SKM-1 (cell line): ENCODE data around the gene IFT22.
"Not testable (repeated sequence)": the region's sequence is repeated elsewhere in the genome, so short reads cannot be mapped to it uniquely, and the experiment has no call there.

ENCODE experiments used
- DNase-seq: peaks from one replicate; lab custom pipeline; 2025; ENCODE audit not compliant: unreplicated experiment; lab: John Stamatoyannopoulos, UW

Gene IFT22

GRCh38 chr7:101315336-101315735 is 6.3 kb downstream of the IFT22 start:
- DNase-seq, result peak; percentile 8

GRCh38 chr7:101308245-101309085 is 13.1 kb downstream of the IFT22 start:
- DNase-seq, result no peak

- DNase-seq, result no peak
Observed at GRCh38 chr7:101306307-101306706, 15.3 kb downstream of the IFT22 start.

- no peak for DNase-seq
Observed at GRCh38 chr7:101303102-101303701, 18.4 kb downstream of the IFT22 start.

- no peak for DNase-seq
Observed at GRCh38 chr7:101302641-101303101, 18.9 kb downstream of the IFT22 start.

- no peak for DNase-seq
Observed at GRCh38 chr7:101300465-101301376, 20.9 kb downstream of the IFT22 start.

GRCh38 chr7:101299511-101300464 is 21.8 kb downstream of the IFT22 start:
- no peak for DNase-seq

GRCh38 chr7:101294832-101295121 is 26.8 kb downstream of the IFT22 start:
- DNase-seq, result no peak

GRCh38 chr7:101294039-101294831 is 27.4 kb downstream of the IFT22 start:
- no peak for DNase-seq

GRCh38 chr7:101293069-101294021 is 28.3 kb downstream of the IFT22 start:
- not testable (repeated sequence) for DNase-seq

GRCh38 chr7:101292566-101292965 is 29.0 kb downstream of the IFT22 start:
- not testable (repeated sequence) for DNase-seq

- DNase-seq, result peak; percentile 8
Observed at GRCh38 chr7:101290186-101291037, 31.2 kb downstream of the IFT22 start.

GRCh38 chr7:101289687-101290086 is 31.9 kb downstream of the IFT22 start:
- not testable (repeated sequence) for DNase-seq

GRCh38 chr7:101288439-101288838 is 33.2 kb downstream of the IFT22 start:
- no peak for DNase-seq

GRCh38 chr7:101287032-101287431 is 34.6 kb downstream of the IFT22 start:
- peak; percentile 32 for DNase-seq

GRCh38 chr7:101285880-101286279 is 35.7 kb downstream of the IFT22 start:
- not testable (repeated sequence) for DNase-seq

- no peak for DNase-seq
Observed at GRCh38 chr7:101285171-101285570, 36.4 kb downstream of the IFT22 start.

GRCh38 chr7:101280912-101281311 is 40.7 kb downstream of the IFT22 start:
- DNase-seq, result not testable (repeated sequence)
